ENCODE measurements around the gene TCL1B.
A peak's percentile ranks its signal among the peaks of the same experiment; 100 is the strongest.

- peak in 4 of 5 experiments; percentile 39 to 63 (median 56) for TF ChIP-seq CTCF (IDR thresholded peaks at IDR 0.05 in 4 of 5, conservative IDR thresholded peaks at IDR 0.05 in 1 of 5)
- no peak for TF ChIP-seq POLR2A (IDR thresholded peaks at IDR 0.05)
Observed at GRCh38 chr14:95683793-95684192, 2.4 kb upstream of the TCL1B start.
